HG03565 (cell line): Measurements from ENCODE around the gene TUBA3E.
A peak's percentile ranks its signal among the peaks of the same experiment; 100 is the strongest.
"Not testable (repeated sequence)": the region's sequence is repeated elsewhere in the genome, so short reads cannot be mapped to it uniquely, and the experiment has no call there.

Experiments used
- ATAC-seq: cut with Tn5 transposase; IDR thresholded peaks from one replicate; pipeline ENCODE4 v1.9.1; 2021; ENCODE audit warnings: mild to moderate bottlenecking, moderate library complexity; ENCODE audit not compliant: unreplicated experiment

TUBA3E gene

DNA sequence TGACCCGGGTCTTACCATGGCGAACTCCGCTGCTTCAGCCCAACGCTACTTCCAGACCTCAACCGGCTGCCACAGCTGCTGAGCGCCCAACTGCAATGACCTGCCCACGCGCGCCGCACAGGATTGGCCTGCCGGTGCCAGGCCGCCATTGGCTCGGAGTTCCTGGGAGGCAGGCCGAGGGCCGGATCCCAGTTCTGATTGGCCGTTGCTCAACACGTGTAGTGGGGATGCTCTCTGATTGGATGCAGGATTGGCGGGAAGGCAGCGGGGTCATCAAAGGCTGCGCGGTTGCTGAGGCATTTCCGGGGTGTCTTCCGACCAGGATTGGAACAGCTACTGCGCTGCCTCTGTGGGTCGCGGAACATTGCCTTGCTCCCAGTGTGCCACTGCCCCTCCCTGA, at the start of gene TUBA3E:
TUBA3E (minus strand) TSS at position 97 of the 400 bp plus-strand sequence; CDS start at position 18, 79 bp downstream.
- ATAC-seq: no peak

GRCh38 chr2:130246430-130246829, 48.2 kb upstream of the TUBA3E start:
- ATAC-seq: no peak

DNA sequence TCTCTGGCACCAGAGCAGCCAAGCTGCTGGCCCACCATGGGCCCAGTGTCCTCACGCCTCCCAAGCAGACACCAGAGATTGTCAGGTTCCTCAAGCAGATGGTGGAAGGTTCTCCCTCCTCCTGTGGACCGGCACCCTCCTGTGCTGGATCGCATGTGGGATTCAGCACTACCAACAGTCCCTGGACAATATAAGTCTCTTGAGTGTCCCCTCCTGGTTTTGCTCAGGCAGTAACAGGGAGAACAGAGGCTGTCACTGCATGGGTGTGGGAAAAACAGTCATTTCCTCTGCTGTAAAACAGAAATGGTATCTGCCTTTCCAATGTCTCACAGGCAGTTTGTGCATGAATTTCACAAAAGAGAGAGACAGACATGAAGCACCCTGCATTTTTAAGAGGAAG, 47.7 kb upstream of the TUBA3E start:
- no peak for ATAC-seq

DNA sequence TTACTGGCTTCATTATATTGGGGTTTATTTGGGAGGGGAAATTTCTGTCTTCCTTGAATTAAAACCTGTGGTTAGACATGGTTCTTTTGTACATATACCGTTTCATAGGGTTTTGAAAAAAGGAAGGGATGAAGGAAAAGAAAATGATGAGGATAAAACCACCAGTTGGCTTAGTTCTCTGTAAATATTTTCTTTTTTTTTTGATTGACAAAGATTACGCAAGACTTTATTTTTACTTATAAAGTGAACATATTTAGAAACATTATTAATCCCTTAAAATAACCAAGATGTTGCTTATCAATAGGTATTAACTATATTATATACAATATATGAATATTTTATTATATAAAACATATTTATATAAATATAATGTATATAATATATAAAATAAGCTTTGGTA, 45.1 kb upstream of the TUBA3E start:
- no peak for ATAC-seq

DNA sequence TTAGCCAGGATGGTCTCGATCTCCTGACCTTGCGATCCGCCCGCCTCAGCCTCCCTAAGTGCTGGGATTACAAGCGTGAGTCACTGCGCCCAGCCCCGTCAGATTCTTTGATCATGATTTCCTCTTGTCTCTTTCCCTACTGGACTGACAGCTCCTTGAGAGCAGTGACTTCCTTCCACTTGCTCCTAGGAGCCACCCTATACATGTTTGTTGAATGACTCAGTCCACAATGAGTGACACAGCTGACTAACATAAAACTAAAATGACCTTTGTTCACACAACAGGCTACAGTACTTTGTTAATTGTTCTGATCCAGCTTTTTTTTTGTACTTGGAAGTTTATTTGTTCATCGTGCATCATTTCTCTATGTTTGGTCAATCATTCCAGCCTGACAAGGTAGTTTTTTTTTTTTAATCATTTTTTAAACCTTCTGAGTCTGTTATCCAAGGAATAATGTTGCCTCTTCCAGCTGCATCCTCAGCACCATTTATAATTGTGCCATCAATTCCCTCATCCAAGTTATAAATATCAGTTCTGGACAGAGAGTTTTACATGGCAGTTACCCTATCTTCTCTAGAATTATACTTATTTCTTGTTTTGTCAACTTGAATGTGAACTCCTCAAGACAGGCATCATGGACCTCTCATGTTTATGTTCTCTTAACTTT, 42.9 kb upstream of the TUBA3E start:
- no peak for ATAC-seq

- ATAC-seq: not testable (repeated sequence)
Measured at GRCh38 chr2:130239581-130239980, 41.3 kb upstream of the TUBA3E start.

GRCh38 chr2:130233066-130233465, 34.8 kb upstream of the TUBA3E start:
- not testable (repeated sequence) for ATAC-seq

DNA sequence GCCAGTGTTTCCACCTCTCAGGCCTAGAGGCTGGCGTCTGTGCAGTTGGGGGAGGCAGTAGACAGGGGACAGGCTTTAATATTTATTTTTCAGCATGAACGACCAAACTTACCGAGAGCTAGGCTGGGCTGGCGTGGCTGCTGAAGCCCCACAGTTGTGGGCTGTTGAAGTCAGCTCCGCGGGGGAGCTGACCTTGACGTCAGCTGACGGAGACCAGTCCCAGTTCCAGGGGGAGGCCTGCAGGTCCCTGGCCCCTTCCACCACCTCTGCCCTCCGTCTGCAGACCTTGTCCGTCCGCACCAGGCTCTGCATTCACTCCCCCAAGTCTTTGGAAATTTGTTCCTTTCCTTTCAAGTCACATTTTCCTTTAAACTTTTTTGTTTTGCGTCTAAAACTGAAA, 33.4 kb upstream of the TUBA3E start:
- ATAC-seq: no peak

GRCh38 chr2:130230907-130231306, 32.7 kb upstream of the TUBA3E start:
- ATAC-seq: not testable (repeated sequence)

DNA sequence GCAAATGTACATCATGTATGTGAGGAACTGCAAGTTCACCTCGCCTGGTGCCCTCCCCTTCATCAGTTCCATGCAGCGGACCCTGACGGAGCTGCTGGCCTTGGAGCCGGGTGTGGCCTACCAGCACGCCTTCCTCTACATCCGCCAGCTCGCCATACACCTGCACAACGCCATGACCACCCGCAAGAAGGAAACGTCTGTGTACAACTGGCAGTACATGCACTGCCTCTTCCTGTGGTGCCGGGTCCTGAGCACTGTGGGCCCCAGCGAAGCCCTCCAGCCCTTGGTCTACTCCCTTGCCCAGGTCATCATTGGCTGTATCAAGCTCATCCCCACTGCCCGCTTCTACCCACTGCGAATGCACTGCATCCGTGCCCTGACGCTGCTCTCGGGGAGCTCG, 32.1 kb upstream of the TUBA3E start:
- not testable (repeated sequence) for ATAC-seq

GRCh38 chr2:130229161-130229510, 30.9 kb upstream of the TUBA3E start:
- not testable (repeated sequence) for ATAC-seq

DNA sequence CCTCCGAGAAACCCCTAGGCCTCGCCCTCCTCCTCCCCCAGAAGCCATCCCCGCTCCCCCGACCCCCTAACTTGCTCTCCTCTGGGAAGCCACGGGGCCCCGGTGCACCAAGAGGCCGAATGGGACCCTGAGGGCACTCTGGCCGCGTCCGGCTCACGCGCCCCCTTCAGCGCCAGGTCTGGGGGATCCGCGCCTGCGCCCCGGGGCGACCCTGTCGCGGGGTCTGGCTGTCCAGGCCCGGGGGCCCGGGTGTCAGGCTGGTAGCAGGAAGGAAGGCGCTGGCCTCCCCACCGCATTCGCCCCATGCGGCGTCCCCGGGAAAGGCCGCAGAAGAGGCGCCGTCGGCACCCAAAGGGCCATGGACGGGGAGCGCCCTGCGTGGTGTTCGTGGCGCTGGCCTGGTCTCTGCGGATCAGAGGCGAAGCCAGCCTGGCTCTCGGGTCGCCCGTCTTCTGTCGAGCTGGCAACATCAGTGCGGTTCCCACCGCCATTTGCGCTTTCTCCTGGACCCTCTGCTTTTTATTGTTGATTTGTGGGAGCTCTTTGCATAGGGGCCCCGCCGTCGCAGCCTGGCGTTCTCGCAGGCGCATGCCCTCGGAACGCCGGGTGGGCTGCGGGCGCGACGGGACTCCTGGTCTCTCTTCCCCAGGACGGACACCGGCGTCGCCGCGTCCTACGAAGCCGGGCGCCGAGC, 30.4 kb upstream of the TUBA3E start:
- ATAC-seq: not testable (repeated sequence)

DNA sequence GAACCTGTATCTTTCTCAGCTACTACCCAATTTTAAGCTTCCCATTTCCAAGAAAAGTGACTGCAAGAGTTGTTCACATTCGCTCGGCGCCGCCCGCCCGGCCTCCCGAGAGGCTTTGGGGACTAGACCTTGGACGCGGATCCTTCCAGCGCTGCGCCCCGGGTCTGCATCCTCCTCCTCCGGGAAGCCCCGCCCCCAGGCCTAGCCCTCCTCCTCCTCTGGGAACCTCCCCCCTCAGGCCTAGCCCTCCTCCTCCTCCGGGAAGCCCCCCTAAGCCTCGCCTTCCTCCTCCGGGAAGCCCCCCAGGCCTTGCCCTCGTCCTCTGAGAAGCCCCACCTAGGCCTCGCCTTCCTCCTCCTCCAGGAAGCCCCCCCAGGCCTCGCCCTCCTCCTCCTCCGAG, 29.8 kb upstream of the TUBA3E start:
- ATAC-seq: not testable (repeated sequence)

- peak; percentile 86 for ATAC-seq
Measured at GRCh38 chr2:130222523-130222922, 24.3 kb upstream of the TUBA3E start.

DNA sequence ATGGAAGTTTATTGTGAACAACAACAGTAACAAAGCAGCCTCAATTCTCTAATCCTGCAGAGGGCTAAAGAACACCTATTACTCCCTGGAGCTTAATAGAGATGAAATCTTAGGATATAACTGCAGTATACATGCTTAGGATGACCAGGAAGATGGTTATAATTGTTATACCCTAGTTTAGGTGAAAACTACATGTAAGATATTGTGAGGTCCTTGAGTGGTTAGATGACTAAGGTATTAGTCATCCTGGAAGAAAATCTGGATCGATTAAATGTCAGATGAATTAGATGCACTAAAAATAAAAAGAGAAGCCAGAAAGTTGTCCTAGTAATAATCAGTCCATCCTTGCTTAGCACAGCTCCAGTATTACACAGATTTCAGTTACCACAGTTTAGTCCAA, 22.3 kb upstream of the TUBA3E start:
- ATAC-seq: not testable (repeated sequence)

- not testable (repeated sequence) for ATAC-seq
Measured at GRCh38 chr2:130219147-130219546, 20.9 kb upstream of the TUBA3E start.

DNA sequence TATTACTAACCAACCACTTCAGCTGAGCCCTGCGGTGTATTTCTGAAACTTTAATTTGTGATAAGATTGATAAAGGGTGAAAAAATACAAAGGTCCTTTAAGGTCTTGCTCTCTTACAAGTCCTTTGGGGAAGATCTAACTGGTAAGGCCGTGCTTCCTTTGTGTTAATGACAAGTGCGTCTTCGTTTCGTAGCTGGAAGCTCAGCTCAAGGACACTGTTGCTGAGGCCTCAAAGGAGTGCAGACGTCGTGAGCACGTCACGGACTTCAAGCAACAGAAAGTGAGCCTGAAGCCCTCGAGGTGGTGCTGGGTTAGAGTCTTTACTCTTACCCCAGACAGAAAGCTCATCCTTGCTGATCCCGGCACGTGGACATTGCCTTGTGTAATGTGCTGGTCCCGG, 8.8 kb upstream of the TUBA3E start:
- ATAC-seq: not testable (repeated sequence)

DNA sequence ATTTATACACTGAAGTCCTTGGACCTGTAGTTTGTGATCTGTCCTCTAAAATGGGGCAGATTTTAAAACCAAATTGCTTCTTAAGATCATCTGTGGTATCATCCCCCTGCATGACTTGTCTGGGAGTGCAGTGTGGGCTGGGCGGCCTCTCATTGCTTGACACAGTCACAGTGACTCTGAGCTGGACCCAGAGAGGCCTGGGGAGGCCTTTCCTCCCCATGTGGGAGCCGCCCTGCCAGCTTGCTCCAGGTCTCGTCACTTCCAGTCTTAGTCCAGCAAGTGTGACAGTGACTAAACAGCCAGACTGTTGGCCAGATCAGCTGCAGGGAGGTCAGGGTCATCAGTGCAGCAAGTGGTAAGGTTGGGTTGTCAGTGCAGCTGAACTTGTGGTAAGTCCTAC, 4.9 kb upstream of the TUBA3E start:
- not testable (repeated sequence) for ATAC-seq

- not testable (repeated sequence) for ATAC-seq
Measured at GRCh38 chr2:130202518-130202917, 4.3 kb upstream of the TUBA3E start.

DNA sequence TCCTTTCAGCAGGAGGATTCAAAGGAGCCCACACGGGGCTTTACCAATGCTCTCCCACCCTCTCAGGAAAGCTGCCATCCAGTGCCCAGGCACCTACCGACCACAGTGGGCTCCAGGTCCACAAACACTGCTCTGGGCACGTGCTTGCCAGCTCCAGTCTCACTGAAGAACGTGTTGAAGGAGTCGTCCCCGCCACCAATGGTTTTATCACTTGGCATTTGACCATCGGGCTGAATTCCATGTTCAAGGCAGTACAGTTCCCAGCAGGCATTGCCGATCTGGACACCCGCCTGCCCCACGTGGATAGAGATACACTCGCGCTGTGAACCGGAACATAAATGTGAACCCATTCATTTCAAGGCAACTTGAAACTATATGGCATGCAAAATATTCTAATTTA, 2.2 kb downstream of the TUBA3E start:
- not testable (repeated sequence) for ATAC-seq

DNA sequence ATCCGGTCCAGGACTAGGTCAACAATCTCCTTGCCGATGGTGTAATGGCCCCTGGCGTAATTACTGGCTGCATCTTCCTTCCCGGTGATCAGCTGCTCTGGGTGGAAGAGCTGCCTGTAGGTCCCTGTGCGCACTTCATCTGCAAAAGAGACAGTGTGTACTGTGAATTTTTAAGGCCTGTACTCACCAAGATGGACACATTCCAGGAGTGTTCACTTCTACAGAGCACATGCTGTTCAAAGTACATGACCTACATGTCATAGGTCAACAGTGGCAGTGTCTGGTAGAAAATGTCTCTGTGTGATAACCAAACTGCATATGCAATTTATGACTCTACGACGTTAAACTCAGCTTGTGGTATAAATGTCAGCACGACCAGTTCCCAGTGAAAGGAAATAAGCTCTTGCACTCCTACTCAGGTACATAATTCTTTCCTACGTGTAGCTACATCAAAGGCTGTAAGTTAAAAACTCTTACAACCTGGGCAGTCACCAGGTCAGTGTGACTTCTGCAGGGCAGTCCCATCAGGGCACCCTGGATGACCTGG, 3.1 kb downstream of the TUBA3E start:
- not testable (repeated sequence) for ATAC-seq

DNA sequence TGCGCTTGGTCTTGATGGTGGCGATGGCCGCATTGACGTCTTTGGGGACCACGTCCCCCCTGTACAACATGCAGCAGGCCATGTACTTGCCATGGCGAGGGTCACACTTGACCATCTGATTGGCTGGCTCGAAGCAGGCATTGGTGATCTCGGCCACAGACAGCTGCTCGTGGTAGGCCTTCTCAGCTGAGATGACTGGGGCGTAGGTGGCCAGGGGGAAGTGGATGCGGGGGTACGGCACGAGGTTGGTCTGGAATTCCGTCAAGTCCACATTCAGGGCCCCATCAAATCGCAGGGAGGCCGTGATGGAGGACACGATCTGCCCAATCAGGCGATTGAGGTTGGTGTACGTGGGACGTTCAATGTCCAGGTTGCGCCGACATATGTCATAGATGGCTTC, 4.4 kb downstream of the TUBA3E start:
- not testable (repeated sequence) for ATAC-seq
